ENCODE results near the gene LIN7C.
"Not testable (repeated sequence)": the region's sequence is repeated elsewhere in the genome, so short reads cannot be mapped to it uniquely, and the experiment has no call there.

Gene LIN7C

GRCh38 chr11:27506200-27507182 is at the start of gene LIN7C:
LIN7C (minus strand) TSS chr11:27506769; CDS start chr11:27506752, 17 bp downstream.
- peak; percentile 96 for DNase-seq (ENCODE audit: low spot score)

- DNase-seq (ENCODE audit: low spot score): no peak
Measured at GRCh38 chr11:27555264-27555663, 48.7 kb upstream of the LIN7C start.

GRCh38 chr11:27553186-27553585 is 46.6 kb upstream of the LIN7C start:
- DNase-seq (ENCODE audit: low spot score): peak; percentile 37

GRCh38 chr11:27552341-27552740 is 45.8 kb upstream of the LIN7C start:
- no peak for DNase-seq (ENCODE audit: low spot score)

- no peak for DNase-seq (ENCODE audit: low spot score)
Measured at GRCh38 chr11:27551127-27551526, 44.6 kb upstream of the LIN7C start.

- DNase-seq (ENCODE audit: low spot score): no peak
Measured at GRCh38 chr11:27545946-27546345, 39.4 kb upstream of the LIN7C start.

- no peak for DNase-seq (ENCODE audit: low spot score)
Measured at GRCh38 chr11:27545035-27545434, 38.5 kb upstream of the LIN7C start.

- no peak for DNase-seq (ENCODE audit: low spot score)
Measured at GRCh38 chr11:27541790-27542189, 35.2 kb upstream of the LIN7C start.

GRCh38 chr11:27540051-27540450 is 33.5 kb upstream of the LIN7C start:
- DNase-seq (ENCODE audit: low spot score): no peak

- DNase-seq (ENCODE audit: low spot score): no peak
Measured at GRCh38 chr11:27535103-27535502, 28.5 kb upstream of the LIN7C start.

- no peak for DNase-seq (ENCODE audit: low spot score)
Measured at GRCh38 chr11:27532652-27533325, 26.2 kb upstream of the LIN7C start.

- DNase-seq (ENCODE audit: low spot score): no peak
Measured at GRCh38 chr11:27528712-27529111, 22.1 kb upstream of the LIN7C start.

GRCh38 chr11:27526535-27526934 is 20.0 kb upstream of the LIN7C start:
- no peak for DNase-seq (ENCODE audit: low spot score)

GRCh38 chr11:27525824-27526516 is 19.4 kb upstream of the LIN7C start:
- no peak for DNase-seq (ENCODE audit: low spot score)

- peak; percentile 14 for DNase-seq (ENCODE audit: low spot score)
Measured at GRCh38 chr11:27524155-27524554, 17.6 kb upstream of the LIN7C start.

GRCh38 chr11:27520226-27520625 is 13.7 kb upstream of the LIN7C start:
- DNase-seq (ENCODE audit: low spot score): no peak

- DNase-seq (ENCODE audit: low spot score): no peak
Measured at GRCh38 chr11:27518518-27518917, 11.9 kb upstream of the LIN7C start.

- not testable (repeated sequence) for DNase-seq (ENCODE audit: low spot score)
Measured at GRCh38 chr11:27517490-27517889, 10.9 kb upstream of the LIN7C start.

- no peak for DNase-seq (ENCODE audit: low spot score)
Measured at GRCh38 chr11:27514558-27514957, 8.0 kb upstream of the LIN7C start.

- DNase-seq (ENCODE audit: low spot score): no peak
Measured at GRCh38 chr11:27514076-27514475, 7.5 kb upstream of the LIN7C start.

- no peak for DNase-seq (ENCODE audit: low spot score)
Measured at GRCh38 chr11:27513389-27513788, 6.8 kb upstream of the LIN7C start.

- DNase-seq (ENCODE audit: low spot score): no peak
Measured at GRCh38 chr11:27512238-27512637, 5.7 kb upstream of the LIN7C start.

GRCh38 chr11:27509908-27510307 is 3.3 kb upstream of the LIN7C start:
- DNase-seq (ENCODE audit: low spot score): no peak

All from SW480 (cell line).